Colonic mucosa (tissue), 4 donors: Measurements from ENCODE around the gene PPP1R3A. TPM values are rescaled to one million over a fixed set of nuclear protein-coding genes. Genes with fewer than 3 reads are reported as not detected.
"Not testable (repeated sequence)": the region's sequence is repeated elsewhere in the genome, so short reads cannot be mapped to it uniquely, and the experiment has no call there.

ENCODE experiments used
- DNase-seq: peaks from one replicate; pipeline ENCODE4 v3.0.0-alpha.2; 2020
- H3K27ac ChIP-seq: fragments of 200-600 bp; one replicate; pipeline ENCODE4 v1.8.0; 2021
- H3K27me3 ChIP-seq: fragments of 200-600 bp; one replicate; pipeline ENCODE4 v1.8.0; 2021
- H3K36me3 ChIP-seq: fragments of 200-600 bp; one replicate; pipeline ENCODE4 v1.8.0; 2021
- H3K4me1 ChIP-seq: fragments of 200-600 bp; one replicate; pipeline ENCODE4 v1.8.0; 2021; ENCODE audit warnings: mild to moderate bottlenecking
- H3K4me3 ChIP-seq: fragments of 200-600 bp; one replicate; pipeline ENCODE4 v1.8.0; 2021
- H3K9ac ChIP-seq, 2 donors: one replicate each; pipeline ENCODE4 v1.7.0; 2013; ENCODE audit warnings: control low read depth in 2 of 2, low read depth in 2 of 2, low read length in 2 of 2
- H3K9me3 ChIP-seq: fragments of 200-600 bp; one replicate; pipeline ENCODE4 v1.8.0; 2021
- intact Hi-C: fragments of 100-400 bp; cut with DNase I; formaldehyde crosslinking; loops from one replicate; pipeline ENCODE4 v1.14.1; 2022
- total RNA-seq, 2 donors: library from RNA; stranded (reverse); fragmentation: NEBNext Ultra II Directional in 1 of 2; extraction: Animal tissue kit (Norgen Biotek cat#: 25700) in 1 of 2; gene quantifications; one replicate each; pipeline ENCODE4 v1.2.1, GENCODE V29; 2021
- TF ChIP-seq, protein P1 (sequence below): fragments of 200-600 bp; IDR thresholded peaks from one replicate; pipeline ENCODE4 v1.8.0; 2022; ENCODE audit warnings: antibody characterized with exemption, mild to moderate bottlenecking
- donor health status: healthy.
- donor health status: DM: no; HTN: no; CAD: no.
- donor health status: DM: no; HTN: no; CAD: no.

The PPP1R3A gene
- total RNA-seq, 2 donors from 2014 or later, result not detected

DNA sequence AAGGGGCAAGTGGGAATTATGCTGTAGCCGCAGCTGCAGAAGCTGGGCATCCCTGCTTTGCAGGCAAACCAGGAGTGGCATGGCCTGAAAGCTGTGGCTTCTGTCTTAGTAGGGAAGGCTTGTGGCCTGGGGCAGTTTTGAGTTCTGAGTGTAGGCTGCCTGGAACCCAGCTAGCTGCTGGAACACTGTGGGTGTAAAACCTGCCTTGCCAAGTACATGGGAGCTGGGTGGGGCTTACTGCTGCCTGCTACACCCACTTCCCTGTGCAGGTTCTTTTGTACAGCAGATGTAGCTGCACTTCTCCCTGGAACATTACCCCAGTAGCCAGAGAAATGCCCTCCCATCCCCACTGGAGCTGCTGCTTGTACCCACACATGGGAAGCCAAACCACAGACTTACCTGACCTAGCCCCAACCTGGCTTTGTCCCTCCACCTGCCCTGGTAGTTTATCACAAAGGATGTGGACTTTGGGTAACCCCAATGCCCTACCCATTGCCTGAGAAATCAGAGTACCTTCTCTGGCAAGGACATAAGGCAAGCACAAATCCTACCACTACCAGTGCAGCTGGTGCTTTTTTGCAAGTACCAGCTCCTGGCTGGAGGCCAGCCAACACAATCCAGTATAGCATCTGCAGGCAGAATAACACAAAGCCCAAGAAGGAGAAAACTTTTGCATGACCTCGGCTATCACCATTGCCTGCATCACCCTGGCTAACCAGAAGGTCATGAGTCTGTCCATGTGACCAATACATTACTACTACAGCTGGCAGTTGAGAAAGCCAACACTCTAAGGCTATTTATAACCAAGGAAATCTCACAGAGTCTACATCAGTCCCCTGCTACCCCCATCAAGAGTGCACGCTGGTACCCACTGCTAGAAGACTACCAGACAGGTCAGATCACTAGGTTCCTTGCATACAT lies 26.5 kb upstream of the PPP1R3A start:
- Histone ChIP-seq H3K27me3 (no peaks in the 10 kb centered on the region), H3K9me3 (no peaks in the 10 kb centered on the region), H3K4me1 (no peaks in the 10 kb centered on the region), H3K9ac (no peak overlapping the region), H3K27ac (no peak overlapping the region), H3K4me3 (no peak overlapping the region), H3K36me3 (no peaks in the 10 kb centered on the region)
- intact Hi-C loops, result no loop called here
- no peak for DNase-seq
- TF ChIP-seq, protein P1, sequence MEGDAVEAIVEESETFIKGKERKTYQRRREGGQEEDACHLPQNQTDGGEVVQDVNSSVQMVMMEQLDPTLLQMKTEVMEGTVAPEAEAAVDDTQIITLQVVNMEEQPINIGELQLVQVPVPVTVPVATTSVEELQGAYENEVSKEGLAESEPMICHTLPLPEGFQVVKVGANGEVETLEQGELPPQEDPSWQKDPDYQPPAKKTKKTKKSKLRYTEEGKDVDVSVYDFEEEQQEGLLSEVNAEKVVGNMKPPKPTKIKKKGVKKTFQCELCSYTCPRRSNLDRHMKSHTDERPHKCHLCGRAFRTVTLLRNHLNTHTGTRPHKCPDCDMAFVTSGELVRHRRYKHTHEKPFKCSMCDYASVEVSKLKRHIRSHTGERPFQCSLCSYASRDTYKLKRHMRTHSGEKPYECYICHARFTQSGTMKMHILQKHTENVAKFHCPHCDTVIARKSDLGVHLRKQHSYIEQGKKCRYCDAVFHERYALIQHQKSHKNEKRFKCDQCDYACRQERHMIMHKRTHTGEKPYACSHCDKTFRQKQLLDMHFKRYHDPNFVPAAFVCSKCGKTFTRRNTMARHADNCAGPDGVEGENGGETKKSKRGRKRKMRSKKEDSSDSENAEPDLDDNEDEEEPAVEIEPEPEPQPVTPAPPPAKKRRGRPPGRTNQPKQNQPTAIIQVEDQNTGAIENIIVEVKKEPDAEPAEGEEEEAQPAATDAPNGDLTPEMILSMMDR, result no peak

DNA sequence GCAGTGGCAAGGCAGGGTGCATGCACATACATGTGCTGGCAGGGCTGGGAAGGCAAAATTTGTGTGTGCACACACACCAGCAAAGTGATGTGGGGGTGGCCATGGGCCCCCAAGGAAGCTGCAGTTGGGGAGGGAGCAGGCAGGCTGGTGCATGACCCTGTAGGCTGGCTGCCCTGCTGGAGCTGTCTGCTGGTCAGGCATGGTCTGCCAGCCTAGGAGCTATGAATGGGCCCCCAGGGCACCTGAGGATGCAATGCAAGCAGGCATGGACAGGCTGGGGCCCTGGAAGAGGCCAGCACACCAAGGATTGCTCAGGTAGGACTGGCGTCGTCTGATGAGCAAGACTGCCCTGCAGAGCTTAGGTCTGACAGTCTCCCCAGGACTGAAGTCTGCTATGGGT lies 18.2 kb upstream of the PPP1R3A start:
- intact Hi-C loops, result no loop called here
- H3K9me3 ChIP-seq, result no peaks in the 10 kb centered on the region
- TF ChIP-seq, protein P1, result no peak
- H3K4me1 ChIP-seq, result no peaks in the 10 kb centered on the region
- H3K36me3 ChIP-seq, result no peaks in the 10 kb centered on the region
- H3K27ac ChIP-seq, result no peak overlapping the region
- H3K27me3 ChIP-seq, result no peaks in the 10 kb centered on the region
- no peak for DNase-seq
- no peak overlapping the region for H3K9ac ChIP-seq
- H3K4me3 ChIP-seq, result no peak overlapping the region

DNA sequence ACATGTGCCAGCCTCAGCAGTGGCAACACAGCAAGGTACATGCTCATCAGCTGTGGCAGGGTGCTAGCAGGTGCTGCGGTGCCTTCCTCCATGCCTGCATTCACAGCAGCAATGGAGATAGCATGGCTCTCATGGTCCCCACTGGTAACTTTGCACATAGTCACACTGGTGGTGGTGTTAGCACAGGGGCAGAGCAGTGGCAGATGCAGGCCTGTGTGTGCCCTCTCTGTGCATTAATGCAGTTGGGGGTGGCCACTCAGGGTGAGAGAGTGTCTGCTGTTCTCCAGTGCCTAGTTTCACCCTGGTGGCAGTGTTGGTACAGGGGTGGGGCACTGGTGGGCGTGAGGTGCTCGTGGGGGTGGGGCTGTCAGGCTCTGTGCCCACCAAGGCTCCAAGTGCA lies 17.7 kb upstream of the PPP1R3A start:
- no peak overlapping the region for H3K27ac ChIP-seq
- no peak for DNase-seq
- no peaks in the 10 kb centered on the region for H3K9me3 ChIP-seq
- TF ChIP-seq, protein P1, result no peak
- H3K27me3 ChIP-seq, result no peaks in the 10 kb centered on the region
- intact Hi-C loops, result no loop called here
- no peaks in the 10 kb centered on the region for H3K4me1 ChIP-seq
- H3K36me3 ChIP-seq, result no peaks in the 10 kb centered on the region
- no peak overlapping the region for H3K9ac ChIP-seq
- H3K4me3 ChIP-seq, result no peak overlapping the region

DNA sequence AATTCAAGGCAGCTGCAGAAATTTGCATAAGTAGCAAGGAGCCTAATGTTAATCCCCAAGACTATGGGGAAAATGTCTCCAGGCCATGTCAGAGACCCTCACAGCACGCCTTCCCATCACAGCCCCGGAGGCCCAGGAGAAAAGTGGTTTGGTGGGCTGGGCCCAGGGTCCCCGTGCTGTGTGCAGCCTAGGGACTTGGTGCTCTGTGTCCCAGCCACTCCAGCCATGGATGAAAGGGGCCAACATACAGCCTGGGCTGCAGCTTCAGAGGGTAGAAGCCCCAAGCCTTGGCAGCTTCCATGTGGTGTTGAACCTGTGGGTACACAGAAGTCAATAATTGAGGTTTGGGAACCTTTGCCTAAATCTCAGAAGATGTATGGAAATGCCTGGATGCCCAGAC lies 10.6 kb upstream of the PPP1R3A start:
- H3K4me3 ChIP-seq, H3K4me1 ChIP-seq, intact Hi-C loops, H3K9ac ChIP-seq, H3K27me3 ChIP-seq, H3K36me3 ChIP-seq, H3K27ac ChIP-seq, DNase-seq, H3K9me3 ChIP-seq: not testable (repeated sequence)

DNA sequence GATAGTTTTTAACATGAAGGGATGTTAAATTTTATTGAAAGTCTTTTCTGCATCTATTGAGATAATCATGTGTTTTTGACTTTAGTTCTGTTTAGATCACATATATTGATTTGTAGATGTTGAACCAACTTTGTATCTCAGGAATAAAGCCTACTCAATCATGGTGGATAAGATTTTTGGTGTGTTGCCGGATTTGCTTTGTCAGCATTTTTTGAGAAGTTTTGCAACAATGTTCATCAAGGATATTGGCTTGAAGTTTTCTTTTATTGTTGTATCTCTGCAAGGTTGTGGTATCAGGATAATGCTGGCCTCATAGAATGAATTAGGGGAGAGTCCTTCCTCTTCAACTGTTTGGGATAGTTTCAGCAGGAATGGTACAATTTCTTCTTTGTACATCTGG lies 9.3 kb upstream of the PPP1R3A start:
- Histone ChIP-seq H3K9me3 (no peaks in the 10 kb centered on the region), H3K9ac (no peak overlapping the region), H3K36me3 (no peaks in the 10 kb centered on the region), H3K27me3 (no peaks in the 10 kb centered on the region), H3K4me3 (no peak overlapping the region), H3K4me1 (no peaks in the 10 kb centered on the region), H3K27ac (no peak overlapping the region)
- TF ChIP-seq, protein P1, result no peak
- DNase-seq, result no peak
- intact Hi-C loops, result no loop called here

DNA sequence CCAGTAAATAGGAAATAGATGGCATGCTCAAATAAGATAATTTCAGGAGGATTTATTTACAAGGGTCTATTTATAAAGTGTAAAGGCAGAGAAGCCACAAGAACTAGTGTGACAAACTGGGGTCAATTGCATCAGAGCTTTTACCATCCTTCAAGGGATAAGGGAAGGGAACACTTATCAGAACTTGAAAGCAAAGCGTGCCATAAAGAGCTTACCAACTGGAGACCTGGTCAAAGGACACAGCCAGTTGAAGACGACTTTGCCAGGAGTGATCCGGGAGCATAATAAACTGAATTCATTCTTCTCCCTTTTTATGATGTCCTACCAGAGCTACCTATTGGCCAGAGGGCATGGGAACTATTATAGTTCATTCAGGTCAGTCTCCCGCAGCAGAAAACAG lies 3.2 kb upstream of the PPP1R3A start:
- Histone ChIP-seq H3K4me1 (no peaks in the 10 kb centered on the region), H3K27me3 (no peaks in the 10 kb centered on the region), H3K27ac (no peak overlapping the region), H3K36me3 (no peaks in the 10 kb centered on the region), H3K9me3 (no peaks in the 10 kb centered on the region), H3K4me3 (no peak overlapping the region), H3K9ac (no peak overlapping the region)
- TF ChIP-seq, protein P1, result no peak
- intact Hi-C loops, result no loop called here
- DNase-seq, result no peak
